Mesendoderm (in vitro differentiated cells): Measurements from ENCODE around the gene SLC8B1.

ENCODE experiments used
- DNase-seq: peaks from one replicate; pipeline ENCODE4 v3.0.0; 2013
- H2AK5ac ChIP-seq: 2 replicates; pipeline ENCODE4 v1.6.1; 2013; ENCODE audit warnings: low read length, inconsistent platforms
- H2BK120ac ChIP-seq: 2 replicates; pipeline ENCODE4 v1.6.1; 2013; ENCODE audit warnings: low read depth, mild to moderate bottlenecking, low read length, moderate library complexity, mixed read lengths
- H2BK15ac ChIP-seq: replicated peaks from 2 replicates; pipeline ENCODE4 v1.6.1; 2013; ENCODE audit warnings: low read depth, mild to moderate bottlenecking, moderate library complexity
- H2BK5ac ChIP-seq: 2 replicates; pipeline ENCODE4 v1.6.1; 2013; ENCODE audit warnings: low read length, inconsistent platforms
- H3K18ac ChIP-seq: 2 replicates; pipeline ENCODE4 v1.6.1; 2013; ENCODE audit warnings: mild to moderate bottlenecking, low read length, mixed read lengths
- H3K23ac ChIP-seq: one replicate; pipeline ENCODE4 v1.6.1; 2013; ENCODE audit warnings: low read length
- H3K27ac ChIP-seq: 2 replicates; pipeline ENCODE4 v1.5.1; 2013; ENCODE audit warnings: low read depth, mild to moderate bottlenecking, inconsistent platforms, low read length, moderate library complexity
- H3K27me3 ChIP-seq: 2 replicates; pipeline ENCODE4 v1.6.1; 2013; ENCODE audit warnings: low read length, control low read depth, mild to moderate bottlenecking, inconsistent platforms; ENCODE audit not compliant: insufficient read depth, poor library complexity
- H3K36me3 ChIP-seq: 2 replicates; pipeline ENCODE4 v1.6.1; 2013; ENCODE audit warnings: low read length, inconsistent platforms; ENCODE audit not compliant: control insufficient read depth, insufficient read depth
- H3K4ac ChIP-seq: one replicate; pipeline ENCODE4 v1.6.1; 2013; ENCODE audit warnings: low read depth, mild to moderate bottlenecking, low read length, moderate library complexity
- H3K4me1 ChIP-seq: 2 replicates; pipeline ENCODE4 v1.6.1; 2013; ENCODE audit warnings: low read depth, low read length, inconsistent platforms; ENCODE audit not compliant: control insufficient read depth
- H3K4me2 ChIP-seq: 2 replicates; pipeline ENCODE4 v1.6.1; 2013; ENCODE audit warnings: low read length
- H3K4me3 ChIP-seq: 2 replicates; pipeline ENCODE4 v1.5.1; 2013; ENCODE audit warnings: mild to moderate bottlenecking, low read length
- H3K56ac ChIP-seq: one replicate; pipeline ENCODE4 v1.6.1; 2013; ENCODE audit warnings: low read length
- H3K79me1 ChIP-seq: 2 replicates; pipeline ENCODE4 v1.6.1; 2013; ENCODE audit warnings: low read length, inconsistent platforms
- H3K79me2 ChIP-seq: 2 replicates; pipeline ENCODE4 v1.6.1; 2013; ENCODE audit warnings: mild to moderate bottlenecking, low read length; ENCODE audit not compliant: control insufficient read depth, insufficient read depth
- H3K9ac ChIP-seq: 2 replicates; pipeline ENCODE4 v1.6.1; 2013; ENCODE audit warnings: low read length, inconsistent platforms
- H4K5ac ChIP-seq: one replicate; pipeline ENCODE4 v1.6.1; 2013; ENCODE audit warnings: low read length
- H4K8ac ChIP-seq: one replicate; pipeline ENCODE4 v1.6.1; 2013; ENCODE audit warnings: low read depth, mild to moderate bottlenecking, control low read depth, low read length, moderate library complexity
- WGBS: extraction: QIAGEN DNeasy Blood & Tissue Kit; methylation state at CpG from one replicate; pipeline ENCODE4 v1.1.7; 2013; ENCODE audit warnings: low lambda C conversion rate, missing lambda C conversion rate; ENCODE audit not compliant: insufficient coverage; ENCODE audit errors: extremely low coverage; 5-methylcytosine and 5-hydroxymethylcytosine counted together

The SLC8B1 gene

DNA sequence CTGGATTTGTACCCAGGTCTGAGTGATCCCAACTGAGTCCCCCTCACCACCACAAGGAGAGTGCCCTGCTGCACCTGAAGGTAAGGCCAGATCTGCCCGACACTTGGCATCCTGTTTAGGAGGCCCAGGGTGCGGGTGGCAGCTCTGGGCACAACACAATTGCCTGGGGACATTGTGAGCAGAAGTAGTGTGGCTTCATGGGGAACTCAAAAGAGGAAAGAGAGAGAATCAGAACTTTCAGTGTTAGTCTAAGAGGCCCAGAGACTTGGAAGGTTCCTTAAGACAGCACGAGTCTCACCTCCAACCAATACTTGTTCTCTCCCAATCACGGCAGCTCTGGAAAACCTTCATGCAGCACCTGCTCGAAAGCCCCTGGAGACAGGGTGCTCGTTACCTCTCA is 6.6 kb upstream of the SLC8B1 start:
- Histone ChIP-seq H3K36me3 (no peaks in the 10 kb centered on the region), H3K4me2 (no peak overlapping the region), H2BK15ac (no peak overlapping the region), H4K8ac (no peak overlapping the region), H4K5ac (no peak overlapping the region), H3K23ac (no peak overlapping the region), H3K27me3 (no peaks in the 10 kb centered on the region), H2AK5ac (no peak overlapping the region), H2BK5ac (no peak overlapping the region), H2BK120ac (no peak overlapping the region), H3K9ac (no peak overlapping the region), H3K18ac (no peak overlapping the region), H3K27ac (no peak overlapping the region), H3K79me2 (no peaks in the 10 kb centered on the region), H3K4me3 (no peak overlapping the region), H3K4ac (no peak overlapping the region), H3K56ac (no peak overlapping the region), H3K4me1 (no peaks in the 10 kb centered on the region), H3K79me1 (no peaks in the 10 kb centered on the region)
- no CpG with 5 or more reads among the region's 6 CpGs for WGBS
- no peak for DNase-seq

DNA sequence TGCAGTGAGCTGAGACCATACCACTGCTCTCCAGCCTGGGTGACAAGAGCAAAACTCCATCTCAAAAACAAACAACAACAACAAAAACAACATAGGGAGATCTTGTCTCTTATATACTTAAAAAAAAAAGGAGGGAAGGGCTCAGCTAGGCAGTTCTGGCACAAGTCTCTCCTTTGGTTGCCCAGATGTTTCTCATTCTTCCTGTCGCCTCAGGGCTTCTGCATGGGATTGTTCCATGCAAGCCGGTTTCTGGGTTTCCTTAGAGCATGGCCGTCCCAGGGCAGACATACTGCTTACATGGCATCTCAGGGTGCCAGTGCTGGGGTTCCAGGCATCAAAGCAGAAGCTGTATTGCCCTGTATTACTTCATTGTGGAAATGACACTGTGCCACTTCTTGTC is 5.2 kb upstream of the SLC8B1 start:
- no peak for DNase-seq
- H3K23ac ChIP-seq, result no peak overlapping the region
- H2BK5ac ChIP-seq, result no peak overlapping the region
- no peak overlapping the region for H2BK120ac ChIP-seq
- no peaks in the 10 kb centered on the region for H3K79me2 ChIP-seq
- no peak overlapping the region for H3K27ac ChIP-seq
- no peak overlapping the region for H3K4me3 ChIP-seq
- H3K79me1 ChIP-seq, result no peaks in the 10 kb centered on the region
- H3K27me3 ChIP-seq, result no peaks in the 10 kb centered on the region
- no peak overlapping the region for H3K4me2 ChIP-seq
- H4K8ac ChIP-seq, result no peak overlapping the region
- H4K5ac ChIP-seq, result no peak overlapping the region
- no peak overlapping the region for H3K18ac ChIP-seq
- H2BK15ac ChIP-seq, result no peak overlapping the region
- no peak overlapping the region for H3K9ac ChIP-seq
- no peak overlapping the region for H3K4ac ChIP-seq
- no peaks in the 10 kb centered on the region for H3K36me3 ChIP-seq
- H3K56ac ChIP-seq, result no peak overlapping the region
- H3K4me1 ChIP-seq, result no peaks in the 10 kb centered on the region
- no peak overlapping the region for H2AK5ac ChIP-seq
- WGBS, result no CpG with 5 or more reads among the region's 3 CpGs

GRCh38 chr12:113339540-113339939 is 4.6 kb upstream of the SLC8B1 start:
- no peak overlapping the region for H4K8ac ChIP-seq
- no peak overlapping the region for H2AK5ac ChIP-seq
- H3K9ac ChIP-seq, result no peak overlapping the region
- no peaks in the 10 kb centered on the region for H3K27me3 ChIP-seq
- no peak overlapping the region for H2BK120ac ChIP-seq
- H2BK15ac ChIP-seq, result no peak overlapping the region
- no CpG with 5 or more reads among the region's 5 CpGs for WGBS
- no peak overlapping the region for H3K4ac ChIP-seq
- H3K4me1 ChIP-seq, result no peaks in the 10 kb centered on the region
- H3K4me3 ChIP-seq, result no peak overlapping the region
- H3K4me2 ChIP-seq, result no peak overlapping the region
- no peaks in the 10 kb centered on the region for H3K79me1 ChIP-seq
- DNase-seq, result no peak
- H3K36me3 ChIP-seq, result no peaks in the 10 kb centered on the region
- H3K27ac ChIP-seq, result no peak overlapping the region
- H3K23ac ChIP-seq, result no peak overlapping the region
- H4K5ac ChIP-seq, result no peak overlapping the region
- no peak overlapping the region for H2BK5ac ChIP-seq
- H3K56ac ChIP-seq, result no peak overlapping the region
- no peaks in the 10 kb centered on the region for H3K79me2 ChIP-seq
- no peak overlapping the region for H3K18ac ChIP-seq

GRCh38 chr12:113333877-113334785 is 778 bp downstream of the SLC8B1 start:
- H2AK5ac ChIP-seq, result no peak overlapping the region
- no peak overlapping the region for H2BK15ac ChIP-seq
- DNase-seq, result no peak

GRCh38 chr12:113333418-113333750 is 1.5 kb downstream of the SLC8B1 start:
- H4K5ac ChIP-seq, result no peak overlapping the region
- H3K27me3 ChIP-seq, result no peaks in the 10 kb centered on the region
- H2BK15ac ChIP-seq, result no peak overlapping the region
- no peaks in the 10 kb centered on the region for H3K36me3 ChIP-seq
- H3K18ac ChIP-seq, result no peak overlapping the region
- no peak overlapping the region for H2AK5ac ChIP-seq
- WGBS, result no CpG with 5 or more reads among the region's 5 CpGs
- no peak for DNase-seq
- H3K4me3 ChIP-seq, result no peak overlapping the region
- H4K8ac ChIP-seq, result no peak overlapping the region
- H2BK5ac ChIP-seq, result no peak overlapping the region
- no peaks in the 10 kb centered on the region for H3K4me1 ChIP-seq
- no peak overlapping the region for H3K9ac ChIP-seq
- no peak overlapping the region for H3K27ac ChIP-seq
- H3K79me2 ChIP-seq, result no peaks in the 10 kb centered on the region
- H3K4me2 ChIP-seq, result no peak overlapping the region
- no peaks in the 10 kb centered on the region for H3K79me1 ChIP-seq
- H3K56ac ChIP-seq, result no peak overlapping the region
- no peak overlapping the region for H2BK120ac ChIP-seq
- no peak overlapping the region for H3K4ac ChIP-seq
- no peak overlapping the region for H3K23ac ChIP-seq

More at GRCh38 chr12:113333877-113334785, 778 bp downstream of the SLC8B1 start:
- H3K4me3 ChIP-seq, result peak overlapping the region; percentile 61
- H3K79me2 ChIP-seq, result no peaks in the 10 kb centered on the region
- peak overlapping the region; percentile 89 for H3K4me2 ChIP-seq
- no peaks in the 10 kb centered on the region for H3K27me3 ChIP-seq
- no peaks in the 10 kb centered on the region for H3K4me1 ChIP-seq
- peak overlapping the region; percentile 89 for H3K18ac ChIP-seq
- no peaks in the 10 kb centered on the region for H3K36me3 ChIP-seq
- H4K8ac ChIP-seq, result no peak overlapping the region
- no peak overlapping the region for H4K5ac ChIP-seq
- H3K79me1 ChIP-seq, result no peaks in the 10 kb centered on the region
- peak overlapping the region; percentile 90 for H3K56ac ChIP-seq
- no peak overlapping the region for H3K4ac ChIP-seq
- WGBS, result no CpG with 5 or more reads among the region's 27 CpGs
- no peak overlapping the region for H2BK120ac ChIP-seq
- no peak overlapping the region for H3K23ac ChIP-seq
- no peak overlapping the region for H3K27ac ChIP-seq
- H3K9ac ChIP-seq, result peak overlapping the region; percentile 80
- H2BK5ac ChIP-seq, result no peak overlapping the region
